Caco-2 (cell line): ENCODE data around the gene C8A. TPM values are rescaled to one million over a fixed set of nuclear protein-coding genes. Genes with fewer than 3 reads are reported as not detected.

ENCODE experiments used
- BruUV-seq: library from RNA; stranded (reverse); fragments of 400-500 nt; replicated peaks from 2 replicates; lab custom pipeline; 2021; lab: Mats Ljungman, UMichigan
- CTCF ChIA-PET: fragments of 300-600 bp; sonication (Branson Sonifier 250); formaldehyde crosslinking; loops from one replicate; lab custom pipeline; 2022; ENCODE audit warnings: antibody characterized with exemption; lab: Charles Lee
- POLR2A ChIA-PET: fragments of 300-600 bp; sonication (Branson Sonifier 250); formaldehyde crosslinking; loops from one replicate; lab custom pipeline; 2022; ENCODE audit warnings: antibody characterized with exemption; lab: Charles Lee
- DNase-seq, 2 experiments: peaks; one replicate each; pipeline versions ENCODE4 v3.0.0 to v3.0.0-alpha.2; 2020 to 2022
- H3K27me3 ChIP-seq: replicated peaks from 2 replicates; pipeline ENCODE4 v1.6.0; 2011; ENCODE audit warnings: low read length; ENCODE audit not compliant: control insufficient read depth, insufficient read depth
- H3K36me3 ChIP-seq: 2 replicates; pipeline ENCODE4 v1.5.1; 2011; ENCODE audit warnings: low read length; ENCODE audit not compliant: control insufficient read depth, insufficient read depth
- H3K4me1 ChIP-seq: fragments of 250-450 bp; sonication (Bioruptor Pico); 2 replicates; pipeline ENCODE4 v1.5.1; 2020; ENCODE audit warnings: mild to moderate bottlenecking
- H3K4me3 ChIP-seq: 2 replicates; pipeline ENCODE4 v1.5.1; 2011; ENCODE audit warnings: low read depth, mild to moderate bottlenecking, control low read depth, low read length
- H3K9me3 ChIP-seq: fragments of 250-450 bp; sonication (Bioruptor Pico); 2 replicates; pipeline ENCODE4 v1.5.1; 2020; ENCODE audit warnings: mild to moderate bottlenecking, moderate library complexity
- H3K27ac Mint-ChIP-seq: one replicate; pipeline ENCODE4 v1.8.0; 2022; ENCODE audit warnings: mixed read lengths; ENCODE audit not compliant: unreplicated experiment
- H3K27me3 Mint-ChIP-seq: one replicate; pipeline ENCODE4 v1.8.0; 2022; ENCODE audit warnings: mixed read lengths; ENCODE audit not compliant: insufficient read depth, unreplicated experiment
- H3K36me3 Mint-ChIP-seq: one replicate; pipeline ENCODE4 v1.8.0; 2022; ENCODE audit warnings: mild to moderate bottlenecking, mixed read lengths; ENCODE audit not compliant: insufficient read depth, unreplicated experiment
- H3K4me1 Mint-ChIP-seq: one replicate; pipeline ENCODE4 v1.8.0; 2022; ENCODE audit warnings: low read depth, mixed read lengths; ENCODE audit not compliant: unreplicated experiment
- H3K4me3 Mint-ChIP-seq: one replicate; pipeline ENCODE4 v1.8.0; 2022; ENCODE audit warnings: mild to moderate bottlenecking, moderate library complexity, mixed read lengths; ENCODE audit not compliant: unreplicated experiment
- H3K9me3 Mint-ChIP-seq: one replicate; pipeline ENCODE4 v1.8.0; 2022; ENCODE audit warnings: mixed read lengths; ENCODE audit not compliant: unreplicated experiment
- CTCF ChIP-seq, 2 experiments: fragments of 200-600 bp in 1 of 2; IDR thresholded peaks; 1 replicate in 1 of 2; 2 replicates in 1 of 2; pipeline versions ENCODE4 v1.5.1 to v1.8.0; 2011 to 2022; ENCODE audit warnings: antibody characterized with exemption in 1 of 2, control low read depth in 1 of 2, inconsistent platforms in 1 of 2, low read depth in 1 of 2, low read length in 1 of 2, mild to moderate bottlenecking in 1 of 2, moderate library complexity in 1 of 2; ENCODE audit not compliant: insufficient read depth in 1 of 2, severe bottlenecking in 1 of 2, unreplicated experiment in 1 of 2
- intact Hi-C: fragments of 100-400 bp; cut with micrococcal nuclease; formaldehyde crosslinking; loops from one replicate; pipeline ENCODE4 v1.10.0; 2022; ENCODE audit not compliant: unreplicated experiment
- total RNA-seq: library from RNA; stranded (reverse); gene quantifications from 2 replicates; pipeline ENCODE4 v1.2.3, GENCODE V29; 2022

The C8A gene
- total RNA-seq, 1 experiment from 2014 or later: not detected

GRCh38 chr1:56830052-56830451 lies 24.5 kb upstream of the C8A start:
- CTCF ChIA-PET: interaction anchor here (0.7 kb wide), 1 partner anchor 134 kb away, joined by 3 read pairs; no protein-coding TSS in a partner anchor
- H3K9me3 Mint-ChIP-seq: no peaks in the 10 kb centered on the region
- no peak for TF ChIP-seq CTCF (IDR thresholded peaks at IDR 0.05; ENCODE audit: insufficient read depth in 1 of 2, low read depth in 1 of 2, low read length in 1 of 2, severe bottlenecking in 1 of 2, unreplicated experiment in 1 of 2)
- Histone ChIP-seq H3K9me3 (no peaks in the 10 kb centered on the region), H3K27me3 (no peaks in the 10 kb centered on the region), H3K4me1 (no peaks in the 10 kb centered on the region), H3K36me3 (no peaks in the 10 kb centered on the region), H3K4me3 (no peak overlapping the region)
- no peak for DNase-seq
- no peaks in the 10 kb centered on the region for H3K36me3 Mint-ChIP-seq
- no peaks in the 10 kb centered on the region for H3K4me1 Mint-ChIP-seq
- POLR2A ChIA-PET: no interaction called here
- no peaks in the 10 kb centered on the region for H3K27me3 Mint-ChIP-seq
- H3K4me3 Mint-ChIP-seq: no peak overlapping the region
- BruUV-seq: no TSS peak
- no peak overlapping the region for H3K27ac Mint-ChIP-seq
- intact Hi-C loops: loop anchor here (5.0 to 10.0 kb wide), 3 partner anchors 157 to 1215 kb away; no protein-coding TSS in a partner anchor

- Histone ChIP-seq H3K36me3 (no peaks in the 10 kb centered on the region), H3K4me1 (no peaks in the 10 kb centered on the region), H3K27me3 (no peaks in the 10 kb centered on the region), H3K4me3 (no peak overlapping the region), H3K9me3 (no peaks in the 10 kb centered on the region)
- TF ChIP-seq CTCF (IDR thresholded peaks at IDR 0.05; ENCODE audit: insufficient read depth in 1 of 2, low read depth in 1 of 2, low read length in 1 of 2, severe bottlenecking in 1 of 2, unreplicated experiment in 1 of 2): peak; percentile 79 to 85
- no peaks in the 10 kb centered on the region for H3K4me1 Mint-ChIP-seq
- no peaks in the 10 kb centered on the region for H3K36me3 Mint-ChIP-seq
- no TSS peak for BruUV-seq
- peak; percentile 47 to 61 for DNase-seq
- no peak overlapping the region for H3K4me3 Mint-ChIP-seq
- intact Hi-C loops: loop anchor here (1.0 to 10.0 kb wide), 5 partner anchors 155 to 1213 kb away; no protein-coding TSS in a partner anchor
- CTCF ChIA-PET: interaction anchor here (0.6 to 1.3 kb wide), 4 partner anchors 154 to 347 kb away, joined by 3 to 12 read pairs (median 4); no protein-coding TSS in a partner anchor
- H3K27ac Mint-ChIP-seq: no peak overlapping the region
- H3K9me3 Mint-ChIP-seq: no peaks in the 10 kb centered on the region
- POLR2A ChIA-PET: no interaction called here
- H3K27me3 Mint-ChIP-seq: no peaks in the 10 kb centered on the region
Observed at GRCh38 chr1:56831871-56832693, 22.5 kb upstream of the C8A start.

- no peaks in the 10 kb centered on the region for H3K9me3 ChIP-seq
- H3K36me3 ChIP-seq: no peaks in the 10 kb centered on the region
- Mint-ChIP-seq H3K27ac (no peak overlapping the region), H3K9me3 (no peaks in the 10 kb centered on the region), H3K4me3 (no peak overlapping the region), H3K27me3 (no peaks in the 10 kb centered on the region), H3K36me3 (no peaks in the 10 kb centered on the region), H3K4me1 (no peaks in the 10 kb centered on the region)
- no peak overlapping the region for H3K4me3 ChIP-seq
- no peak for TF ChIP-seq CTCF (IDR thresholded peaks at IDR 0.05; ENCODE audit: insufficient read depth in 1 of 2, low read depth in 1 of 2, low read length in 1 of 2, severe bottlenecking in 1 of 2, unreplicated experiment in 1 of 2)
- H3K27me3 ChIP-seq: no peaks in the 10 kb centered on the region
- no peak for DNase-seq
- POLR2A ChIA-PET: no interaction called here
- H3K4me1 ChIP-seq: no peaks in the 10 kb centered on the region
- BruUV-seq: no TSS peak
- intact Hi-C loops: loop anchor here (2.0 to 10.0 kb wide), 4 partner anchors 154 to 1212 kb away; no protein-coding TSS in a partner anchor
- CTCF ChIA-PET: interaction anchor here (0.5 to 1.0 kb wide), 3 partner anchors 146 to 400 kb away, joined by 3 to 4 read pairs (median 3); no protein-coding TSS in a partner anchor
Observed at GRCh38 chr1:56833088-56833487, 21.5 kb upstream of the C8A start.
